ENCODE measurements around the gene CAMLG.
"Not testable (repeated sequence)": the region's sequence is repeated elsewhere in the genome, so short reads cannot be mapped to it uniquely, and the experiment has no call there.

The CAMLG gene

DNA sequence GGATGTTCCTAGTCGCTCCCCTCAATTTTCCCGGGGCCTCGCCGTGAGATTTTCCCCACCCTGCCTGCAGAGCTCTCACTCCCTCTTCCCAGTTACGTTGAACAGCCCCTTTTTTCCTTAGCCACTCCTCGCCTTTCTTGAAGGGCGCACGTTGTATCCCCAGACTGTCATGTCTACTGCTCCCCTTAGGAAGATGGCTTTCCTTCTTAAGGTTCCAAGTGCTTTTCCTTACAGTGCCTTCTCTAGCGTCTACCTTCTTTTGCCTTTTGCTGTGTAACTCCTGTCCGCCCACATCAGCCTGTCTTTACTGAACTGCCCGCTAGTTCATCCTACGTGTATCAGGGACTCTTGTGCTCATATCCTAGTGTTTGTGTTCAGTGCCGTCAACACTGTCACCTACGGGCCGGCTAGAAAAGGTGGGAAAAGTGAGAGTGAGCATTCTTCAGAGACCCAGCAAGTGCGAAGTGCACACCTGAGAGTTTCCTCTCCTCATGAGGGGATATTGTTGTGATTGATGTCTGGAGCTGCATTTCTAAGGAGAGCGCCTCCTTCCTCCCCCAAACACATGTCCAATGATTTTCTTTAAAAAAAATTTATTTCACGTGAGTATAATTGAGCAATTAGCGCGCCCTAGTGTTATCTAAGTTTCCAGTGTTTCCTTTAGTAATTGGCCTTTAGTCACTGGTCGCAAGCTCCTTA is 764 bp downstream of the CAMLG start:
- peaks cover 7% of the 10 kb centered on the region for H3K4me1 ChIP-seq (ENCODE audit: control insufficient read depth, insufficient read depth, low read length, poor library complexity, severe bottlenecking)
- peak overlapping the region; percentile 96 for H3K27ac ChIP-seq (ENCODE audit: low read depth, low read length, severe bottlenecking)
- H3K4me3 ChIP-seq (ENCODE audit: extremely low read depth, insufficient read depth, low read length, poor library complexity, severe bottlenecking), result peak overlapping the region; percentile 81
- H3K36me3 ChIP-seq (ENCODE audit: control insufficient read depth, insufficient read depth, low read length), result peaks cover 35% of the 10 kb centered on the region
- no peaks in the 10 kb centered on the region for H3K9me3 ChIP-seq (ENCODE audit: control insufficient read depth, low read length)
- WGBS, 2 experiments (ENCODE audit: insufficient coverage in 2 of 2), result 14 to 15% methylated on average over 11 to 19 of the region's 21 CpGs

DNA sequence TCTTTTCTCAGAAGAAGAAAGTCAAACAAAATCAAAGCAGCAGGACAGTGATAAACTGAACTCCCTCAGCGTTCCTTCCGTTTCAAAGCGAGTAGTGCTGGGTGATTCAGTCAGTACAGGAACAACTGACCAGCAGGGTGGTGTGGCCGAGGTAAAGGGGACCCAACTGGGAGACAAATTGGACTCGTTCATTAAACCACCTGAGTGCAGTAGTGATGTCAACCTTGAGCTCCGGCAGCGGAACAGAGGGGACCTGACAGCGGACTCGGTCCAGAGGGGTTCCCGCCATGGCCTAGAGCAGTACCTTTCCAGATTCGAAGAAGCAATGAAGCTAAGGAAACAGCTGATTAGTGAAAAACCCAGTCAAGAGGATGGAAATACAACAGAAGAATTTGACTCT is 2.7 kb downstream of the CAMLG start:
- 98 to 100% methylated on average over 11 of the region's 11 CpGs for WGBS, 2 experiments (ENCODE audit: insufficient coverage in 2 of 2)
- H3K4me1 ChIP-seq (ENCODE audit: control insufficient read depth, insufficient read depth, low read length, poor library complexity, severe bottlenecking), result peaks cover 7% of the 10 kb centered on the region
- no peaks in the 10 kb centered on the region for H3K9me3 ChIP-seq (ENCODE audit: control insufficient read depth, low read length)
- H3K27ac ChIP-seq (ENCODE audit: low read depth, low read length, severe bottlenecking), result no peak overlapping the region
- H3K36me3 ChIP-seq (ENCODE audit: control insufficient read depth, insufficient read depth, low read length), result peaks cover 41% of the 10 kb centered on the region
- H3K4me3 ChIP-seq (ENCODE audit: extremely low read depth, insufficient read depth, low read length, poor library complexity, severe bottlenecking), result no peak overlapping the region

GRCh38 chr5:134742134-134742533 is 3.8 kb downstream of the CAMLG start:
- Histone ChIP-seq H3K27ac (ENCODE audit: low read depth, low read length, severe bottlenecking) (no peak overlapping the region), H3K4me3 (ENCODE audit: extremely low read depth, insufficient read depth, low read length, poor library complexity, severe bottlenecking) (no peak overlapping the region), H3K36me3 (ENCODE audit: control insufficient read depth, insufficient read depth, low read length) (peaks cover 41% of the 10 kb centered on the region), H3K9me3 (ENCODE audit: control insufficient read depth, low read length) (no peaks in the 10 kb centered on the region), H3K4me1 (ENCODE audit: control insufficient read depth, insufficient read depth, low read length, poor library complexity, severe bottlenecking) (peaks cover 7% of the 10 kb centered on the region)
- no CpG with 5 or more reads among the region's 2 CpGs for WGBS, 2 experiments (ENCODE audit: insufficient coverage in 2 of 2)

- Histone ChIP-seq H3K4me1 (ENCODE audit: control insufficient read depth, insufficient read depth, low read length, poor library complexity, severe bottlenecking) (no peaks in the 10 kb centered on the region), H3K4me3 (ENCODE audit: extremely low read depth, insufficient read depth, low read length, poor library complexity, severe bottlenecking) (no peak overlapping the region), H3K9me3 (ENCODE audit: control insufficient read depth, low read length) (no peaks in the 10 kb centered on the region), H3K36me3 (ENCODE audit: control insufficient read depth, insufficient read depth, low read length) (peaks cover 13% of the 10 kb centered on the region), H3K27ac (ENCODE audit: low read depth, low read length, severe bottlenecking) (no peak overlapping the region)
- 80% methylated on average over 2 of the region's 3 CpGs; no CpG with 5 or more reads in 1 of the 2 experiments for WGBS, 2 experiments (ENCODE audit: insufficient coverage in 2 of 2)
Measured at GRCh38 chr5:134749415-134749814, 11.1 kb downstream of the CAMLG start.

GRCh38 chr5:134758176-134758503 is 19.8 kb downstream of the CAMLG start:
- no peaks in the 10 kb centered on the region for H3K9me3 ChIP-seq (ENCODE audit: control insufficient read depth, low read length)
- 15 to 33% methylated on average over 6 to 7 of the region's 9 CpGs for WGBS, 2 experiments (ENCODE audit: insufficient coverage in 2 of 2)
- peak overlapping the region; percentile 87 for H3K4me3 ChIP-seq (ENCODE audit: extremely low read depth, insufficient read depth, low read length, poor library complexity, severe bottlenecking)
- peaks cover 4% of the 10 kb centered on the region for H3K4me1 ChIP-seq (ENCODE audit: control insufficient read depth, insufficient read depth, low read length, poor library complexity, severe bottlenecking)
- peaks cover 8% of the 10 kb centered on the region for H3K36me3 ChIP-seq (ENCODE audit: control insufficient read depth, insufficient read depth, low read length)
- no peak overlapping the region for H3K27ac ChIP-seq (ENCODE audit: low read depth, low read length, severe bottlenecking)

DNA sequence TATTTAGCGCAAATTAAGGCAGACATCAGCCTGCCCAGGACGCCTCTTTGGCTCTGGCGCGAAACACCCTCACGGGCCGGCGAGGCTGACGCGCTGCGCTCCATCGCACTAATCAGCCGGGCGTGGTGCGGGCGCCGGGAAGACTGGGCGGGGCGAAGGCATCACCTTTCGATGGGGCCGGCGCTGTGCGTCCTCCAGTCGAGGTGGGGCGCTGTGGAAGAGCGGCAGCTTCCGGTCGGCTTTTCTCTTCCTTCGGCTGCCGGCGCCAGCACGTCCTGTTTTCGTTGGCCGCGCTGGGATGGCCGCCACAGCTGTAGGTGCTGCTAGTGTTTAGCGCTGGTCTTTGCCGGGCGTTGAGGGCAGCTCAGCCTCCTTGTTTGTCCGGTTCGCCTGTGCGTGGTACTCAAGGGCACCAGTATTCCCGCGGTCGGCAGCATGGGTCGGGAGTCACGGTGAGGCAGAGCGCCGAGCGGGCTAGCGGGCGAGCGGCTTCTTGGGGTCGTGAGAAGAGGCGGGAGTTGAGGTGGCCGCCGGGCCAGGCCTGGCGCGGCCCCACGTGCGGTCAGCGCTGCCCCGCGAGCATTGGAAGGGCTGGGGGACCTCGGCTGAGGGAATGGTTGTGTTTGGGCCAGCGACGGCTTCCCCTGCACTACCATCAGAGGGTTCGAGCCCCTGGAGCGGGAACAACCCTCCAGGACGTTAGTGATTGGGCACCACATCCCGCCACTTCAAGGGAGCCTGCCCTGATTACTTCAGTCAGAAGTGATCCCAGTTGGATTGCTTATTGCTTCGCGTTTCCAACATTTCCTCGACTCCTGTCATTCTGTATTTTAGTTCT is 20.4 kb downstream of the CAMLG start, which contains the start of gene DDX46:
DDX46 (plus strand) TSS at position 276 of the 838 bp plus-strand sequence; CDS start at position 436, 160 bp downstream.
- Histone ChIP-seq H3K36me3 (ENCODE audit: control insufficient read depth, insufficient read depth, low read length) (peaks cover 14% of the 10 kb centered on the region), H3K4me1 (ENCODE audit: control insufficient read depth, insufficient read depth, low read length, poor library complexity, severe bottlenecking) (peaks cover 4% of the 10 kb centered on the region), H3K9me3 (ENCODE audit: control insufficient read depth, low read length) (no peaks in the 10 kb centered on the region), H3K27ac (ENCODE audit: low read depth, low read length, severe bottlenecking) (peak within 1 kb of the TSS; percentile 75), H3K4me3 (ENCODE audit: extremely low read depth, insufficient read depth, low read length, poor library complexity, severe bottlenecking) (peak within 1 kb of the TSS; percentile 87)
- 0 to 1% methylated on average over 51 to 59 of the region's 73 CpGs for WGBS, 2 experiments (ENCODE audit: insufficient coverage in 2 of 2)

DNA sequence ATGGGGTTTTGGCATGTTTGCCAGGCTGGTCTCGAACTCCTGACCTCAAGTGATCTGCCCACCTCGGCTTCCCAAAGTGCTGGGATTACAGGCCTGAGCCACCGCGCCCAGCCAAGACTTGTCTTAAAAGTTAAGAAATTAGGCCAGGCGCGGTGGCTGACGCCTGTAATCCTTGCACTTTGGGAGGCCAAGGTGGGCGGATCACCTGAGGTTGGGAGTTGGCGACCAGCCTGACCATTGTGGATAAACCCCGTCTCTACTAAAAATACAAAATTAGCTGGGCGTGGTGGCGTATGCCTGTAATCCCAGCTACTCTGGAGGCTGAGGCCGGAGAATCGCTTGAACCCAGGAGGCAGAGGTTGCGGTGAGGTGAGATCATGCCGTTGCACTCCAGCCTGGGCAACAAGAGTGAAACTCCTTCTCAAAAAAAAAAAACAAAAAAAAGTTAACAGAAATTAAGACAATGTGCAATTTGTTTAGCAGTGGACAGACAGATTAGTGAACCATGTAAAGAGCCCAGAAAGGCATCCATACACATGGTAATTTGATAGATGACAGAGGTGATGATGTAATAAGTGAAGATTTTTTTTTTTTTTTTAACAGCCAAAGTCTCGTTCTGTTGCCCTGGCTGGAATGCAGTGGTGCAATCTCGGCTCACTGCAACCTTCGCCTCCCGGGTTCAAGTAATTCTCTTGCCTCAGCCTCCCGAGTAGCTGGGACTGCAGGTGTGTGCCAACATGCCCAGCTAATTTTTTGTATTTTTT is 29.4 kb downstream of the CAMLG start:
- H3K36me3 ChIP-seq (ENCODE audit: control insufficient read depth, insufficient read depth, low read length), result peaks cover 92% of the 10 kb centered on the region
- H3K4me1 ChIP-seq (ENCODE audit: control insufficient read depth, insufficient read depth, low read length, poor library complexity, severe bottlenecking); H3K4me3 ChIP-seq (ENCODE audit: extremely low read depth, insufficient read depth, low read length, poor library complexity, severe bottlenecking); H3K27ac ChIP-seq (ENCODE audit: low read depth, low read length, severe bottlenecking); H3K9me3 ChIP-seq (ENCODE audit: control insufficient read depth, low read length): not testable (repeated sequence)
- 96% methylated on average over 10 to 20 of the region's 21 CpGs for WGBS, 2 experiments (ENCODE audit: insufficient coverage in 2 of 2)

GRCh38 chr5:134769206-134769605 is 30.9 kb downstream of the CAMLG start:
- 100% methylated on average over 2 of the region's 4 CpGs; no CpG with 5 or more reads in 1 of the 2 experiments for WGBS, 2 experiments (ENCODE audit: insufficient coverage in 2 of 2)
- Histone ChIP-seq H3K4me3 (ENCODE audit: extremely low read depth, insufficient read depth, low read length, poor library complexity, severe bottlenecking) (no peak overlapping the region), H3K36me3 (ENCODE audit: control insufficient read depth, insufficient read depth, low read length) (peaks cover 96% of the 10 kb centered on the region), H3K27ac (ENCODE audit: low read depth, low read length, severe bottlenecking) (no peak overlapping the region), H3K4me1 (ENCODE audit: control insufficient read depth, insufficient read depth, low read length, poor library complexity, severe bottlenecking) (no peaks in the 10 kb centered on the region), H3K9me3 (ENCODE audit: control insufficient read depth, low read length) (no peaks in the 10 kb centered on the region)

GRCh38 chr5:134772461-134773125 is 34.2 kb downstream of the CAMLG start:
- Histone ChIP-seq H3K36me3 (ENCODE audit: control insufficient read depth, insufficient read depth, low read length) (peaks cover 98% of the 10 kb centered on the region), H3K27ac (ENCODE audit: low read depth, low read length, severe bottlenecking) (no peak overlapping the region), H3K4me1 (ENCODE audit: control insufficient read depth, insufficient read depth, low read length, poor library complexity, severe bottlenecking) (no peaks in the 10 kb centered on the region), H3K4me3 (ENCODE audit: extremely low read depth, insufficient read depth, low read length, poor library complexity, severe bottlenecking) (no peak overlapping the region), H3K9me3 (ENCODE audit: control insufficient read depth, low read length) (no peaks in the 10 kb centered on the region)
- WGBS, 2 experiments (ENCODE audit: insufficient coverage in 2 of 2), result 97 to 98% methylated on average over 10 of the region's 10 CpGs

- Histone ChIP-seq H3K36me3 (ENCODE audit: control insufficient read depth, insufficient read depth, low read length) (peaks cover 98% of the 10 kb centered on the region), H3K27ac (ENCODE audit: low read depth, low read length, severe bottlenecking) (no peak overlapping the region), H3K4me1 (ENCODE audit: control insufficient read depth, insufficient read depth, low read length, poor library complexity, severe bottlenecking) (no peaks in the 10 kb centered on the region), H3K4me3 (ENCODE audit: extremely low read depth, insufficient read depth, low read length, poor library complexity, severe bottlenecking) (no peak overlapping the region), H3K9me3 (ENCODE audit: control insufficient read depth, low read length) (no peaks in the 10 kb centered on the region)
- 100% methylated on average over 1 to 2 of the region's 2 CpGs for WGBS, 2 experiments (ENCODE audit: insufficient coverage in 2 of 2)
Measured at GRCh38 chr5:134777366-134777765, 39.0 kb downstream of the CAMLG start.
